ENCODE results near the gene CT47C1. TPM values are rescaled to one million over a fixed set of nuclear protein-coding genes. Genes with fewer than 3 reads are reported as not detected.

Gene CT47C1
- total and polyA plus RNA-seq, 2 of the 13 experiments (the other 11 are each of a cell fraction or from before 2014, with no cell fraction given): not detected

- Histone ChIP-seq H3K4me1 (ENCODE audit: insufficient read depth, low read length) (no peaks in the 10 kb centered on the region), H3K27me3 (ENCODE audit: control insufficient read depth in 1 of 2, insufficient read depth in 2 of 2, low read length in 2 of 2) (no peaks in the 10 kb centered on the region), H3K79me2 (ENCODE audit: insufficient read depth, low read length) (no peaks in the 10 kb centered on the region), H3K4me3 (replicated peaks in 1 of 3; ENCODE audit: insufficient read depth in 1 of 3, low read depth in 2 of 3, low read length in 3 of 3) (no peak overlapping the region), H3K9me3 (ENCODE audit: low read length) (no peaks in the 10 kb centered on the region), H3K9ac (ENCODE audit: insufficient read depth, low read depth, low read length) (no peak overlapping the region), H3K4me2 (ENCODE audit: low read depth, low read length) (no peak overlapping the region), H3K27ac (ENCODE audit: extremely low read length, insufficient read depth, low read length) (no peak overlapping the region), H4K20me1 (ENCODE audit: insufficient read depth, low read length) (no peaks in the 10 kb centered on the region), H3K36me3 (replicated peaks in 1 of 2; ENCODE audit: control insufficient read depth in 1 of 2, insufficient read depth in 2 of 2, low read length in 2 of 2) (no peaks in the 10 kb centered on the region), H2AFZ (ENCODE audit: low read length) (no peak overlapping the region)
- ATAC-seq (peak; percentile 83), DNase-seq (ENCODE audit: low spot score) (peak; percentile 17), FAIRE-seq (peak; percentile 81)
- intact Hi-C loops (cut with micrococcal nuclease; ENCODE audit: unreplicated experiment) (loop anchor here (1.0 to 2.0 kb wide), 3 partner anchors 62 to 99 kb away; no protein-coding TSS in a partner anchor), in situ Hi-C loops (cut with HindIII; ENCODE audit: extremely low pct_ligation_motif_present, low pct_unique_long_range_greater_than_20kb) (no loop called here)
- WGBS (ENCODE audit: low lambda C conversion rate): 1% methylated on average over 4 of the region's 6 CpGs
- ChIA-PET CTCF (ENCODE audit: low intra/inter-chr PET ratio, low total read pairs) (interaction anchor here (1.1 kb wide), 1 partner anchor 99 kb away, joined by 5 read pairs; no protein-coding TSS in a partner anchor), POLR2A (no interaction called here)
- peak; percentile 80 for TF ChIP-seq SMC3 (IDR thresholded peaks at IDR 0.05; ENCODE audit: low read length)
- TF ChIP-seq MAX (IDR thresholded peaks at IDR 0.05): no peak
- no peak for TF ChIP-seq MXD3 (CRISPR knock-in tag; IDR thresholded peaks at IDR 0.05)
- TF ChIP-seq, protein P1, sequence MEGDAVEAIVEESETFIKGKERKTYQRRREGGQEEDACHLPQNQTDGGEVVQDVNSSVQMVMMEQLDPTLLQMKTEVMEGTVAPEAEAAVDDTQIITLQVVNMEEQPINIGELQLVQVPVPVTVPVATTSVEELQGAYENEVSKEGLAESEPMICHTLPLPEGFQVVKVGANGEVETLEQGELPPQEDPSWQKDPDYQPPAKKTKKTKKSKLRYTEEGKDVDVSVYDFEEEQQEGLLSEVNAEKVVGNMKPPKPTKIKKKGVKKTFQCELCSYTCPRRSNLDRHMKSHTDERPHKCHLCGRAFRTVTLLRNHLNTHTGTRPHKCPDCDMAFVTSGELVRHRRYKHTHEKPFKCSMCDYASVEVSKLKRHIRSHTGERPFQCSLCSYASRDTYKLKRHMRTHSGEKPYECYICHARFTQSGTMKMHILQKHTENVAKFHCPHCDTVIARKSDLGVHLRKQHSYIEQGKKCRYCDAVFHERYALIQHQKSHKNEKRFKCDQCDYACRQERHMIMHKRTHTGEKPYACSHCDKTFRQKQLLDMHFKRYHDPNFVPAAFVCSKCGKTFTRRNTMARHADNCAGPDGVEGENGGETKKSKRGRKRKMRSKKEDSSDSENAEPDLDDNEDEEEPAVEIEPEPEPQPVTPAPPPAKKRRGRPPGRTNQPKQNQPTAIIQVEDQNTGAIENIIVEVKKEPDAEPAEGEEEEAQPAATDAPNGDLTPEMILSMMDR (CRISPR knock-in tag; IDR thresholded peaks at IDR 0.05): peak; percentile 73
- TF ChIP-seq STAG1 (CRISPR knock-in tag; IDR thresholded peaks at IDR 0.05): peak; percentile 69
- TF ChIP-seq ZNF24 (IDR thresholded peaks at IDR 0.05): no peak
- no TSS peak for BruUV-seq (replicated peaks)
These were observed 46.1 kb downstream of the CT47C1 start for GRCh38 chrX:119118780-119119395.

All from HepG2 (cell line).